Calu3 (cell line): ENCODE measurements around the gene MX1. TPM values are rescaled to one million over a fixed set of nuclear protein-coding genes. Genes with fewer than 3 reads are reported as not detected.

Source experiments
- BruUV-seq: library from RNA; stranded (reverse); fragments of 400-500 nt; replicated peaks from 2 replicates; lab custom pipeline; 2021; lab: Mats Ljungman, UMichigan
- CTCF ChIA-PET: fragments of 300-600 bp; sonication (Branson Sonifier 250); formaldehyde crosslinking; loops from one replicate; lab custom pipeline; 2022; ENCODE audit warnings: antibody characterized with exemption; lab: Charles Lee
- DNase-seq: peaks from one replicate; pipeline ENCODE4 v3.0.0; 2022
- H3K27ac Mint-ChIP-seq: one replicate; pipeline ENCODE4 v1.8.0; 2022; ENCODE audit warnings: mixed read lengths; ENCODE audit not compliant: unreplicated experiment
- H3K27me3 Mint-ChIP-seq: one replicate; pipeline ENCODE4 v1.8.0; 2022; ENCODE audit warnings: mixed read lengths; ENCODE audit not compliant: unreplicated experiment
- H3K36me3 Mint-ChIP-seq: one replicate; pipeline ENCODE4 v1.8.0; 2022; ENCODE audit warnings: mild to moderate bottlenecking, moderate library complexity, mixed read lengths; ENCODE audit not compliant: insufficient read depth, unreplicated experiment
- H3K4me1 Mint-ChIP-seq: one replicate; pipeline ENCODE4 v1.8.0; 2022; ENCODE audit warnings: mild to moderate bottlenecking, low read depth, mixed read lengths; ENCODE audit not compliant: unreplicated experiment
- H3K4me3 Mint-ChIP-seq: one replicate; pipeline ENCODE4 v1.8.0; 2022; ENCODE audit warnings: mild to moderate bottlenecking, low read depth, moderate library complexity, mixed read lengths; ENCODE audit not compliant: unreplicated experiment
- H3K9me3 Mint-ChIP-seq: one replicate; pipeline ENCODE4 v1.8.0; 2022; ENCODE audit warnings: low read depth, mixed read lengths; ENCODE audit not compliant: unreplicated experiment
- intact Hi-C: fragments of 100-400 bp; cut with micrococcal nuclease; formaldehyde crosslinking; loops from one replicate; pipeline ENCODE4 v1.10.0; 2022; ENCODE audit not compliant: unreplicated experiment
- total RNA-seq: library from RNA; stranded (reverse); gene quantifications from 2 replicates; pipeline ENCODE4 v1.2.3, GENCODE V29; 2022
- TF ChIP-seq, protein P1 (sequence below): fragments of 200-600 bp; IDR thresholded peaks from one replicate; pipeline ENCODE4 v1.8.0; 2022; ENCODE audit warnings: antibody characterized with exemption; ENCODE audit not compliant: unreplicated experiment

MX1 gene
- total RNA-seq, 1 experiment from 2014 or later: 175 TPM

DNA sequence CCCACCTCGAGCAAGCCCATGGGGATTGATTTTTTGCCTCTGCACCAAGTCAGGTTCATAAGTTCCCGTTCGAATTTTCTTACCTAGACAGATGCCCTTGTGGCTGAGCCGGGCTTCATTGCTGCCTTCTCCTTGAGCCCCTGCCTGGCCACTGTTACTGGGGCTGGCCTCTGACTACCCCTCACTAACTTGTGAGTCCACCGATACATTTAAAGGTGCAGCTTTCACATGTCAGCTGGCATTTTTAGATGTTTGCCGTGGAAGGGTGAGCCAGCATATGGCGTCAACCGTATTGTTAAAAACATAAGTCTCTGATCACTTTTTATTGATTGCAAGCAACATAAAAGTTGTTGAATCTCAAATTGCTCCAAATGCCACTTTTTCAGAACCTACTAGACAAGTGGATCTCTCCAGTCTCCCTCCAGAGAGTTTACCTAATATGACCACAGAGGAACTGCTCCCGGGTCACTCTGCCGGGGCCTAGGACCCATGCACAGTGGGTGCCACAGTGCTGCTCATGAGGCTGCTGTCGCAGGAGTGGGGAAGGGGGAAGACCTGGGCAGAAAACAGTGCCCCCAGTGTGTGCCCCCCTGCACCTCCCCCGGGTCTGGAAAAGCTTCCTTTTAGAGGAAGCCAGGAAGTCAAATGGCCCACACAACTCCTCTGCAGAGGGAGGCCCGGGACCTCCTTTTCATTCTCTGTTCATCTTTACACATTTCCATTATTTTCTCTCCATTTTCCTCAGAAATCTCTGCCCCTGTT, 18.8 kb downstream of the MX1 start:
- DNase-seq: no peak
- Mint-ChIP-seq H3K27me3 (no peaks in the 10 kb centered on the region), H3K27ac (no peak overlapping the region), H3K36me3 (peaks cover 5% of the 10 kb centered on the region), H3K4me3 (no peak overlapping the region), H3K9me3 (no peaks in the 10 kb centered on the region), H3K4me1 (no peaks in the 10 kb centered on the region)
- CTCF ChIA-PET: no interaction called here
- TF ChIP-seq, protein P1, sequence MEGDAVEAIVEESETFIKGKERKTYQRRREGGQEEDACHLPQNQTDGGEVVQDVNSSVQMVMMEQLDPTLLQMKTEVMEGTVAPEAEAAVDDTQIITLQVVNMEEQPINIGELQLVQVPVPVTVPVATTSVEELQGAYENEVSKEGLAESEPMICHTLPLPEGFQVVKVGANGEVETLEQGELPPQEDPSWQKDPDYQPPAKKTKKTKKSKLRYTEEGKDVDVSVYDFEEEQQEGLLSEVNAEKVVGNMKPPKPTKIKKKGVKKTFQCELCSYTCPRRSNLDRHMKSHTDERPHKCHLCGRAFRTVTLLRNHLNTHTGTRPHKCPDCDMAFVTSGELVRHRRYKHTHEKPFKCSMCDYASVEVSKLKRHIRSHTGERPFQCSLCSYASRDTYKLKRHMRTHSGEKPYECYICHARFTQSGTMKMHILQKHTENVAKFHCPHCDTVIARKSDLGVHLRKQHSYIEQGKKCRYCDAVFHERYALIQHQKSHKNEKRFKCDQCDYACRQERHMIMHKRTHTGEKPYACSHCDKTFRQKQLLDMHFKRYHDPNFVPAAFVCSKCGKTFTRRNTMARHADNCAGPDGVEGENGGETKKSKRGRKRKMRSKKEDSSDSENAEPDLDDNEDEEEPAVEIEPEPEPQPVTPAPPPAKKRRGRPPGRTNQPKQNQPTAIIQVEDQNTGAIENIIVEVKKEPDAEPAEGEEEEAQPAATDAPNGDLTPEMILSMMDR: no peak
- intact Hi-C loops: no loop called here
- no TSS peak for BruUV-seq

GRCh38 chr21:41445465-41445862, 19.4 kb downstream of the MX1 start:
- DNase-seq: no peak
- H3K4me3 Mint-ChIP-seq: no peak overlapping the region
- H3K4me1 Mint-ChIP-seq: no peaks in the 10 kb centered on the region
- no peak overlapping the region for H3K27ac Mint-ChIP-seq
- H3K36me3 Mint-ChIP-seq: peaks cover 5% of the 10 kb centered on the region
- CTCF ChIA-PET: no interaction called here
- H3K27me3 Mint-ChIP-seq: no peaks in the 10 kb centered on the region
- intact Hi-C loops: no loop called here
- no TSS peak for BruUV-seq
- H3K9me3 Mint-ChIP-seq: no peaks in the 10 kb centered on the region
- TF ChIP-seq, protein P1: no peak

GRCh38 chr21:41446586-41446985, 20.5 kb downstream of the MX1 start:
- TF ChIP-seq, protein P1: no peak
- CTCF ChIA-PET: no interaction called here
- H3K27ac Mint-ChIP-seq: no peak overlapping the region
- peaks cover 5% of the 10 kb centered on the region for H3K36me3 Mint-ChIP-seq
- no peak for DNase-seq
- no peaks in the 10 kb centered on the region for H3K4me1 Mint-ChIP-seq
- intact Hi-C loops: no loop called here
- no peak overlapping the region for H3K4me3 Mint-ChIP-seq
- BruUV-seq: no TSS peak
- no peaks in the 10 kb centered on the region for H3K9me3 Mint-ChIP-seq
- no peaks in the 10 kb centered on the region for H3K27me3 Mint-ChIP-seq

DNA sequence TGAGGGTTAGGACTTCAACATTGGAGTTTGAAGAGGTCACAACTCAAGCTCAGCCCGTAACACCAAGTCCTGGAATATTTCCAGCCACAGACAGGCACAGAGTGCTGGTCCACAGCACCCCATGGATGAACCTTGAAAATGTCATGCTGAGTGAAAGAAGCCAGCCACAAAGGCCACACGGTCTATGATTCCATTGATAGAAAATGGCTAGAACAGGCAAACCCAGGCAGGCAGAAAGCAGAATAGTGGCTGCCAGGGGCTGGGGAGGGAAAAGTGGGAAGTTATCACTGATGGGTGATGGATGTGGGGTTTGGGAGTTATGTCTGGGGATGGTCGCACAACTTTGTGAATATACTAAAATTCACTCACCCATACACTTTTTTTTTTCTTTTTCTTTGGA, 21.3 kb downstream of the MX1 start:
- Mint-ChIP-seq H3K27ac (no peak overlapping the region), H3K4me1 (no peaks in the 10 kb centered on the region), H3K9me3 (no peaks in the 10 kb centered on the region), H3K36me3 (peaks cover 5% of the 10 kb centered on the region), H3K4me3 (no peak overlapping the region), H3K27me3 (no peaks in the 10 kb centered on the region)
- intact Hi-C loops: no loop called here
- CTCF ChIA-PET: no interaction called here
- TF ChIP-seq, protein P1: no peak
- BruUV-seq: no TSS peak
- no peak for DNase-seq
